ENCODE results near the gene NUP107.

The NUP107 gene

GRCh38 chr12:68776976-68777610, 90.3 kb downstream of the NUP107 start:
- no peak for DNase-seq

- no peak for DNase-seq
Measured at GRCh38 chr12:68779280-68779679, 92.5 kb downstream of the NUP107 start.

GRCh38 chr12:68780731-68781130, 94.0 kb downstream of the NUP107 start:
- no peak for DNase-seq

- no peak for DNase-seq
Measured at GRCh38 chr12:68781728-68782127, 95.0 kb downstream of the NUP107 start.

GRCh38 chr12:68784015-68784414, 97.2 kb downstream of the NUP107 start:
- no peak for DNase-seq

- DNase-seq: no peak
Measured at GRCh38 chr12:68785358-68785757, 98.6 kb downstream of the NUP107 start.

- no peak for DNase-seq
Measured at GRCh38 chr12:68785823-68786222, 99.0 kb downstream of the NUP107 start.

GRCh38 chr12:68786929-68787328, 100.2 kb downstream of the NUP107 start:
- DNase-seq: no peak

- no peak for DNase-seq
Measured at GRCh38 chr12:68788554-68789143, 101.9 kb downstream of the NUP107 start.

- no peak for DNase-seq
Measured at GRCh38 chr12:68789144-68789878, 102.5 kb downstream of the NUP107 start.

GRCh38 chr12:68790081-68790951, 103.5 kb downstream of the NUP107 start:
- DNase-seq: no peak

GRCh38 chr12:68790952-68791234, 104.1 kb downstream of the NUP107 start:
- no peak for DNase-seq

GRCh38 chr12:68791897-68792481, 105.2 kb downstream of the NUP107 start:
- no peak for DNase-seq

GRCh38 chr12:68792952-68793351, 106.2 kb downstream of the NUP107 start:
- DNase-seq: peak in 1 of 2 experiments; percentile 6

- no peak for DNase-seq
Measured at GRCh38 chr12:68793436-68793835, 106.7 kb downstream of the NUP107 start.

- DNase-seq: no peak
Measured at GRCh38 chr12:68793975-68794652, 107.3 kb downstream of the NUP107 start.

GRCh38 chr12:68794653-68795251, 108.0 kb downstream of the NUP107 start:
- DNase-seq: no peak

Measured in NCI-H2081 (cell line).